Stimulated activated CD8-positive, alpha-beta memory T cell treated with anti-CD3 and anti-CD28 coated beads, Interleukin-15, amount 100 ng/mL, for 48 hours (primary cell): Measurements from ENCODE around the gene TIMM44.
A peak's percentile ranks its signal among the peaks of the same experiment; 100 is the strongest.
"Not testable (repeated sequence)": the region's sequence is repeated elsewhere in the genome, so short reads cannot be mapped to it uniquely, and the experiment has no call there.

Experiments
- DNase-seq, 2 donors: peaks; one replicate each; pipeline ENCODE4 v3.0.0-alpha.2; 2020; ENCODE audit warnings: low read depth in 2 of 2

TIMM44 gene

DNA sequence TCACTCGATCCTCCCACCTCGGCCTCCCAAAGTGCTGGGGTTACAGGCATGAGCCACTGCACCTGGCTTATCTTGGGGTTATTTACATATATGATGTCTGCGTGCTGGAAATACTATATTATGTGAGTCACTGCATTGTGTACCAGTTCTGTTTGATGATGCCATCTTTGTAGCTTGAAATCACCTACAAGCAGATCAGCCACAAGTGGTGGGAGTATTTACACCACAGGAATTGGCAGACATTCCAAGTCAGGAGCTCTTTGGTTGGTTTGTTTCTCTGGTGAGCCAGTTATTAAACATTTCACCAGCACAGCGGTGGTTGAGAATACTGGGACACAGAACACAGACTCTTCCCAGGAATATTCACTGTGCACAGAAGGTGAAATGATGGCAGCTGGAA, 4.5 kb upstream of the TIMM44 start:
- no peak for DNase-seq

DNA sequence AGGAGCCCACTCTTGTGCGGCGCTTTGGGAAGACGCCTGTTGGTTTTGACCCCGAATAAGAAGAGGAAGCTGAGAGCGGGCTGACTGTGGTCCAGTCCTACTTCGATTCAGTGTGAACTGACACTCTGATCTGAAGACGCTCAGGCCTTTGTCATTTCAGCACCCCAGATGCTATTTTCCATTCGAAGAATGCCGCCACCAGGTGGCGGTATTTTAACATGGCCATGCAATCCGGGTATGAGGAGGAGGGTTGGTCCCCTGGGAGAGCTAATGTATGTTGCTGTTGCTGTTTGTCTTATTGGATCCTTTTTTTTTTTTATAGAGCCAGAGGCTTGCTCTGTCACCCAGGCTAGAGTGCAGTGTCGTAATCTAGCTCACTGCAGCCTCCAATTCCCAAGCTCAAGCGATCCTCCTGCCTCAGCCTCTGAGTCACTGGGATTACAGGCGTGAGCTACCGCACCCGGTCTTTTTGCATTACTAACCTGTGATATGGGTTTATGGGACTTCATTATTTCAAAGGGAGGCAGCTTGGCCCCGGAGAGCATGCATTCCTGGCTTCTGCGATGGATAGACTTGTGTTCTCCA, 803 bp upstream of the TIMM44 start:
- DNase-seq, result peak; percentile 68 to 74

DNA sequence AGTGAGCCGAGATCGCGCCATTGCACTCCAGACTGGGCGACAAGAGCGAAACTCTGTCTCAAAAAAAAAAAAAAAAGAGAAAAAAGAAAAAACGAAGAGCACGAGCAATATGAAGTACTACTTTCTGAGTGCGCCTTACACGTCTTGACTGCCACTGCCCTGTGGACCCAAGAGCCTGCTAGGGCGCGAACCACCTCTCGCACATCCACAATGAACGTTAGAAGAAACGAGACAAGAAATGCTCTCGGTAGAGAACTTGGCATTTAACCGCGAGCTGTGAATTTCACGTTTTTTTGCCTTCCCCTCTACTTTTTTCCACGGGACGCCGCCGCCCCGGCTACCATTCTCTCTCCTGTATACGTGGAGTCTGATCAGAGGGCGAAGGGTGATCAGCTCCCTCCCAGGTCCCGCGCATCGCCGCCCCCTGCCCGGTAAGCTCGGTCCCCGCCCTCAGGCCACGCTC, 454 bp downstream of the TIMM44 start:
- DNase-seq, result no peak

DNA sequence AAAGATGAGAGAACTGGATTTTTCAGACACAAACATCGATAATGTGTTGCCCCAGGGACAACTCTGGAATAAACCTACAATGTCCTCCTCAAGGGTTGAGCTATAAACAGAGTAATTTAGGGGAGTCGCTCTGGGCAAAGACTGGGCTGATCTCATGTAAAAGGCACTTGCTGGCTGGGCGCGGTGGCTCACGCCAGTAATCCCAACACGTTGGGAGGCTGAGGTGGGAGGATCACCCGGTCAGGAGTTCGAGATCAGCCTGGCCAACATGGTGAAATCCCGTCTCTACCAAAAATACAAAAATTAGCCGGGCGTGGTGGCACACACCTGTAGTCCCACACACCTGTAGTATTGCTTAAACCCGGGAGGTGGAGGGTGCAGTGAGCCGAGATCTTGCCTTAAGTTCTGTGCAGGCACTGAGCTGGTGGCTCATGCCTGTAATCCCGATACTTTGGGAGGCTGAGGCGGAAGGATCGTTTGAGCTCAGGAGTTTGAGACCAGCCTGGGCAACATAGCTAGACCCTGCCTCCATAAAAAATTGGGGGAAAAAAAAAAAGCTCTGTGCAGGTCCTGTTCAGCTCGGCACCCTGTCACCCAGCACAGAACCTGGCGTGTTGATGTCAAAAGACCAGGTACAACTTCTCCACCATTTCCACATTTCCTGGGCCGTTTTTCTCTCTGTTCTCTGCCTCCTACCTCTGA, 1.4 kb downstream of the TIMM44 start:
- no peak for DNase-seq

DNA sequence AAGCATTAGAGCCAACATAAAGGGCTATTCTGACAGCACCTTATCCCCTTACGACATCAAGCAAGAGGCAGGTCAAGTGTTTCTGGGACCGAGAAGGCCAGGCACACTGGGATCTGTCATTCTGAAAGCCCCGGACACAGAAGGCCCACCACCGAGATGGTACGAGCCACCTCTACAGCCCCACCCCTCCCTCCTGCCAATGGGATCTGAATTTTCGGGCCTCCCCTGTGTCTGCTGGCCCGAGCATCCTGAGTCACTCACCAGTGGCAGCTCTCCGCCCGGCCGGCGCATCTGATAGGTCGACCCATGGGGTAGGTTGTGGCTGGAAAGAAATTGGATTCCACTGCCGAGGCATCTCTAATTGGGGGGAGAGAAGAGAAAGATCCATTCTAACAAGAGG, 2.6 kb downstream of the TIMM44 start:
- no peak for DNase-seq

DNA sequence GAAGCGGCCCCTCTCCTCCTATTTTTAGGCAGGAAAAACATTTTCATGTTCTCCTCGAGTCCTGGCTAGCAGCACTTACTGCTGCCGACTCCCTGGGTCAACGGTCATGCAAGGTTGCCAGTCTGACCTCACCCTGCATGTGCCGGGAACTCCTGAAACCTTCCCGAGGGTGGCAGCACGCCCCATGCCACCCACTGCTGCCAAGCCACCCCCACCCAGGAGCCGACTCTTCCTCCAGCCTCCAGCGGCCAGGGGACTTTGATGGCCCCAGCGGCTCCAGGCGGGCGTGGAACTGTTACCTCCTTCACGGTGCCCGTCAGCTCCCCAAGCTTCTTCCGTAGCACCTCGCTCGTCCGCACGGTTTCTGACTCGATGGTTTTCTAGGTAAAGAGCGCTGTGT, 8.7 kb downstream of the TIMM44 start:
- no peak for DNase-seq

DNA sequence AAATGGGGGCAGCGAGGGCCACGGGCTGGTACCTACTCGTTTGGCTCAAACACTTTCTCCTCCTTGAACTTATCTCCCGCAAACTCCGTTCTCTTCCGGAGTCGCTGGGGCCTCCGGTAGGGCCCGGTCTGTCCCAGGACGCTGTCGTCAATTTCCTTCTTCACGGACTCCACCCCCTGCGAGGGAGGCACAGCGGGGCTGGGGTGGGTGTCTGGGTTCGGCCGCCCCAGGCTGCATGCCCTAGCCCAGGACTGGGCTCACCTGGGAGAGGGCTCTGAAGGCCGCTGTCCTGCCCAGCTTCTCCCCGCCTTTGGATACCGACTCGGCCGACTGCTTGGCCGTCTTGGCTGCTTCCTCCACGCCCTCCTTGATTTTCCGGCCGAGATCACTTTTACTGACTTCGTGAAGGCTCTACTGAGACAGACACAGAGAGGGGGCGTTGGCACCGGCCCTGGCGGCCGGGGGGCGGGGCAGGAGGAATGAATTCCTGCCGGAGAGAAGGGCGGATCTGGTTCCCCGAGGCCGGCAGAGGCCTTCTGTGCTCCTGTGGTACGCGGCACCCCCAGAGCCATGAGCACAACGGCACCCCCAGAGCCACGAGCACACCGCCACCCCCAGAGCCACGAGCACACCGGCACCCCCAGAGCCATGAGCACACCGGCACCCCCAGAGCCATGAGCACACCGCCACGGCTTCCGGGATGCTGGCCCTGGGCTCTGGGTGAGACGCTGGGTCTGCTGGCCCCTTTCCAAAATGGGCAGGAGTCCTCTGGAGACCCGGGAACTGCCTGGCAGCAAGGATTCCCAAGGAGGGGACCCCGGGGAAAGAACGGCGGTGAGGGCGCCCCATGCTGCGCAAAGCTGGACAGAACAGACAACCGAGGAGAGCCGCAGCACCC, 9.4 kb downstream of the TIMM44 start:
- DNase-seq, result no peak

DNA sequence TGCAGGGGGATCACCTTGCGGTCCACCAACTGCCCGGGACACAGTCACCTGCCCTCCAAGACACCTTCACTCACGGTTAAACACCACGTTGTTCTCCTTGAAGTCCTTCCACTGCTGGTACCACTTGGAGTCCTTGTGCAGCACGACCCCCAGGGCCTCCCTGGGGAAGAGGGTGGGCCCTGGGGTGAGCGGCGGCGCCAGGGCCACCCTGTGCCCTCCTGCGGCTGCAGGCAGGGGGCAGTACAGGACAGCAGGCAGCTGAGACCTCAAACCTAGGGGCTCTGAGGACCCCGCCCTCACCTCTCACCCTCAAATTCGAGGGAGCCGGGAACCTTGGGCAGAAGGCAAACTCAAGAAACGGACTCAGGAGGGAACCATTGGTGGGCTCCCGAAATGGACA, 10.1 kb downstream of the TIMM44 start:
- no peak for DNase-seq

DNA sequence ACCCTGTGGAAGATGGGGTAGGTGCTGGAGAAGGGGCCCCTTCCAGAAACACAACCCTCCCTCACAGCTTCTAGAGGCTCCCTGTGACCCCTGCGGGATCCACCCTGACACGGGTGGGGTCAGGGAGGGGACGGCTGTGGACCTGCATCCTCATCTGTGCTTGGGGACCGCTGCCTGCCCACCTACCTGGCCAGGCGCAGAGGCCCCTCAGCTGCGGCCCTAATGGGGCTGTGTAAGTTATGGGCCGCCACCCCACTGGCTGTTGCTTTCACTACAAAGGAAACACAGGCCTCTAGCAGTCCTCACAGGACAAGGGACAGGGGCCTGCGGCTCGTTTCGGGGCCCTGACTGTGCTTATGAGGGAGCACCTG, 10.6 kb downstream of the TIMM44 start:
- no peak for DNase-seq

DNA sequence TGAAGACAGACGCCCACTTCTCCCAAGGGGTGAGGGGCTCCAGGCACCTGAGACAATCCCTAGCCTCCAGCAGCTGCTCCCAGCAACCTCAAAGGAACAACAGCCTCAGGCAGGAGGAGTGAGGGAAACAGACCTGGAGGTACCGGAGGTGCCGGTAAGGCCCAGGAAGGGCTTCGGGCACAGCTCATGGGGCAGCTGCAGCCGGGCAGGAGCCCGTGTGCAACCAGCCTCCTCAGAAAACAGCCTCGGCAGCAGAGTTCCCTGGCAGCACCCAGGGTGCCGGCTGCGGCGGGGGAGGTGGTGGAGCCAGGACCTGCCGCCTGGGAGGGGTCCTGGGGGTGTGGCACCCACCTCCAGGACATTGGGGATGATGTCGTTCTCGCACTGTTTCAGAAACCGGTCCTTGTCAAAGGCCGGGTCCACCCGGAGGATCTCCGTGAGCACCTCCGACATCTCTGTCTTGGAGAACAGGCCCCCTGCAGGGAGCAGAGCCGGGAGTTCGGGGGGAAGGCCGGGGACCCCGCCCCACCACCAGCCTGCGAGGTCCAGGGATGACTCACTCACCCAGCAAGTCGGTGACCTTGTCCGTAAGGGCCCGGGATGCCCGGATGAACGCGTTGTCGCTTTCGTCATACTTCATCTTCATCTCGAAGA, 11.1 kb downstream of the TIMM44 start:
- no peak for DNase-seq

DNA sequence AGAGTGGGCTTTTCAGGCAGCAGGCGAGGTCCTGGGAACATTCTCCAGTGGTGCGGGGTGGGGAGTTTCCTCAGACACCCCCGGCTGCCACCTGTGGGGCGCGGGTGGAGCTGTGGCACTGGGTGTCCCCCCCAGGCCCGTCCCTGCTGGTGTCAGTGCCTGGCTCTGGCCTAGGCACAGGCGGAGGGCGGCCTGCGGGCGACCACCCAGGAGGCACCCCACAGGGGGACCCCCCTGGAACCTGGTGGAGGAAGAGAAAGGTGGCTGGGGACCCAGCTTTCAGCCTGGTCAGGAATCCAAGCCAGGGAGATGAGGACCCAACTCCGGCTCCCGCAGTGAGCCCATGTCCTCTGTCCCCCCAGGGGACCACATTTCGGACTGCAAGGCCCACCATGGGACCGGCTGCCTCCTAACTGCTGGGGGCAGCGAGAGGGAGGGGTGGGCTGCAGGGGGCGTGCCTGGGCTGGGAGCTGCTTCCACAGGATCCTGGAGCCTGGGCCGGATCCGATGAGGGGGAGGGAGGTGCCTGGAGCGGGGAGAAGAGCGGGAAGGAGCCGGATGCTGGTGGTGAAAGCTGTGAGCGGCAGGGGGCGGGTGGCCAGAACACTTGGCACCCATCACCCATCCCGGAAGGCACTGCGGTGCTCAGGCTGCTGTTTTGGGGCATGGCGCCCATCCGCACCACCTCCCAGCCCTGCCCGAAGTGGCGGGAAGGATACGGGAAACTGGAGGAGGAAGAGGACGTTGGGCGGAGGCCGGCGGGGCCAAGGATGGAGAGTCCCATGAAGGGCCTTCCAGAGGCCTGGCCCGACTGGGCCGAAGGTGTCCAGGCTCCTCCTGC, 12.0 kb downstream of the TIMM44 start:
- no peak for DNase-seq

DNA sequence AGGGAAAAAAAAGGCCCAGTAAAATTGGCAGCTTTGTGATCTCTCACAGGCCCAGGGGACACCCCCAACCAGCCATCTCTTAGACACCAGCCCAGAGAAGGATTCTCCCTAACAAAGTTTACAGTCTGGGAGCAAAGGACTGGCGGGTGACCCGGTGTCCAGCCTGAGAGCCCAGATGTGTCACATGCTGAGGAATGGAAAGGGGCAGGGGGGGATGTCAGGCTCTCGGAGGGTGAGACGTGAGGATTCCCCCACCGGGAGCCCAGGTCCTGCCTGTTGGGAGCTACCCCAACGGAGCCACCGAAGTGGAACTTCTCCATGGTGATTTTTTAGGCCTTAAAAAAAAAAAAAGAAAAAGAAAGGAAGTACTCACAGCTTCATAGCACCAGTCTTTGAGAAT, 12.7 kb downstream of the TIMM44 start:
- DNase-seq, result no peak

DNA sequence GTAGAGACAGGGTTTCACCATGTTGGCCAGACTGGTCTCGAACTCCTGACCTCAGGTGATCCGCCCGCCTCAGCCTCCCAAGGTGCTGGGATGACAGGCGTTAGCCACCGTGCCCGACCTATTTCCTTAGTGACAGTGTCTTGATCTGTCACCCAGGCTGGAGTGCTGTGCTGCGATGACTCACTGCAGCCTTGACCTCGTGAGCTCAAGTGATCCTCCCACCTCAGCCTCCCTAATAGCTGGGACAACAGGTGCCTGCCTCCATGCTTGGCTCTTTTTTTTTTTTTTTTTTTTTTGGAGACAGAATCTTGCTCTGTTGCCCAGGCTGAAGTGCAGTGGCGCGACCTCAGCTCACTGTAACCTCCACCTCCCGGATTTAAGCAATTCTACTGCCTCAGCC, 13.4 kb downstream of the TIMM44 start:
- not testable (repeated sequence) for DNase-seq

DNA sequence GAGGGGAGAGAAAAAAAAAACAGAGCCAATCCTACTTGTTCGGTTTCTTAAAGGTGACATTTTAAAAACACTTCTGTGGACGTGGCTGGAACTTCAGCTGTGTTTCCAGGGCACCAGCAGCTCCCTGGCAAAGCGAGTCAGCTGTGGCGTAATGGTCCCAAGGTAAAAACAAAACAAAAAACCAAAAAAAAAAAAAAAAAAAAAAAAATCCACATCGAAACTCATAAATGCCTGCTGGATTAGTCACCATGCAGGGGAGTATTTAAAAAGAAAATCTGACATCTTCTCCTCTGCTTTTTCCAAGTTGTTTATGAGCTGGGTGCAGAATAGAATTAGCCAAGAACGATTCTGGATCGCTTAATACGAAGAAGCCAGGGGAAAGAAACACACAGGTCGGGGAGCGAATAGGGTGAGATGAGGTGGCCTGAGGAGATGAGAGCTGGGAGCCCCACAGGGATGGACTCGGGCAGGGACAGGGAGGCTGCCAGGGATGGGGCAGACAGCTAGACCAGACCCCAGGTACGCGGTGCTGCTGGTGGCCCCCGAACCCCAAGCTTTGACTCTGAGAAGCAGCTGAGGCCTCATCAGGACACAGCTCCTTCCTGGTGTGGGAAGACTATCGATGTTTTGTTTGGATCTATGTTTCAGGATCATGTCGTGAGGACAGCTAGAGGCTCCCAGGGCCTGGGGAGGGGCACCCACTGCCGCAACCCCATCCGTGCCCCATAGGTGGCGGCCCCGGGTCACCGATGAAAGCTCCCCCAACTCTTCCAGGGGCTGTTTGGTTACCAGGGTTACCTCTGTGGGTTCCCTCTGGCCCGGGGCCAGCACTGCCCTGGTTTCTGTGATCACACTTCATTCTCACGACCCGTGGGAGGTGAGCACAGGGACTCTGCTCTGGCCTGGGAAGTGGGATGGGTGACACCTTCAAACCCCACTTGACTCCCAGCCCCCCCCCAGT, 14.4 kb downstream of the TIMM44 start:
- peak; percentile 62 to 67 for DNase-seq

DNA sequence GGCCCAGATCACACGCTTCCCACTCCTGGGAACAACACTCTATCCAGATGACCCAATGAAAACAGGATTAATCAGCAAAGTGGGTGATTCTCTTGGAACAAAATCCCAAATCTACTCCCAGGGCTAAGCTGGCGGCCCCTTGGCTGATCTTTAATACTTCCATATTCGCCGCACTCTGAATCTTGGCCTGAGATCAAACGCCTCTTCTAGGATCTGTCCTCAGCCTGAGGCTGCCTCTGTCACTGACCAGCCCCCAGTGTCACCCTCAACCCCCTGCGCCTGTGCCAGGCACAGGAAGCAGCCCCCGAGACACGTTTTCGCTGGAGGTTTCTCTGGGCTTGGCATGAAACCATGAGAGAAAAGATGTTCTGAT, 15.1 kb downstream of the TIMM44 start:
- DNase-seq, result no peak

DNA sequence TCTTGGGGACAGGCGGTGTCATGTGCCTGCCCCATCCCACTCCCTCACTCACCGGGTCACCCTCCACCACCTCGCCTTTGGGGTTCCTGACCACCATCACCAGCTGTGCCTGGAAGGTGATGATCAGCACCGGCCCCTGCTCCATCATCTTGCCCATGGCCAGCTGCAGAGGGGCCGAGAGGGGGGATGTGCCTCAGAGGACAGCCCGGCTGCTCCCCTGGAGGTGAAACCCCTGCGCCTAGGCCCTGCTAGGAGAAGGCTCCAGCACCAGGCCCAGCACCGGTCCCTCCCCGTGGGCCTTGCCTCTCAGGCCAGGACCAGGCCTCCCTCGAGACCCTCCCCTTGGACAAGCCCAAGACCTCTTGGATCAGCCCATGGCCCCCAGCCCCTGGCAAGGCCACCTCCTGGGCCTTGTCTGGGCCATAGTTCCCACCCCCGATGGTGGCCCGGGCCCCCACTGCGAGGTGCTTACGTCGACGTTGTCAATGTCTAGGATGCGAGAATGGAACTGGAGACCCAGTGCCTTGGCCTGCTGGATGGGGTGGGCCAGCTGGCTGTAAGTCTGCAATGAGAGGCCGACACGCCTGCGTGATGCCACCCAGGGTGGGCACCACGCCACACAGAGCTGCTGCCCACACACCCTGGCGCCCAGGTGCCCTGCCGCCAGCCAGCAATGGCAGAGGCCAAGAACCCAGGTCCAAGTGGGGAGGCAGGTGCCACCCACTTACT, 15.7 kb downstream of the TIMM44 start:
- DNase-seq, result no peak

DNA sequence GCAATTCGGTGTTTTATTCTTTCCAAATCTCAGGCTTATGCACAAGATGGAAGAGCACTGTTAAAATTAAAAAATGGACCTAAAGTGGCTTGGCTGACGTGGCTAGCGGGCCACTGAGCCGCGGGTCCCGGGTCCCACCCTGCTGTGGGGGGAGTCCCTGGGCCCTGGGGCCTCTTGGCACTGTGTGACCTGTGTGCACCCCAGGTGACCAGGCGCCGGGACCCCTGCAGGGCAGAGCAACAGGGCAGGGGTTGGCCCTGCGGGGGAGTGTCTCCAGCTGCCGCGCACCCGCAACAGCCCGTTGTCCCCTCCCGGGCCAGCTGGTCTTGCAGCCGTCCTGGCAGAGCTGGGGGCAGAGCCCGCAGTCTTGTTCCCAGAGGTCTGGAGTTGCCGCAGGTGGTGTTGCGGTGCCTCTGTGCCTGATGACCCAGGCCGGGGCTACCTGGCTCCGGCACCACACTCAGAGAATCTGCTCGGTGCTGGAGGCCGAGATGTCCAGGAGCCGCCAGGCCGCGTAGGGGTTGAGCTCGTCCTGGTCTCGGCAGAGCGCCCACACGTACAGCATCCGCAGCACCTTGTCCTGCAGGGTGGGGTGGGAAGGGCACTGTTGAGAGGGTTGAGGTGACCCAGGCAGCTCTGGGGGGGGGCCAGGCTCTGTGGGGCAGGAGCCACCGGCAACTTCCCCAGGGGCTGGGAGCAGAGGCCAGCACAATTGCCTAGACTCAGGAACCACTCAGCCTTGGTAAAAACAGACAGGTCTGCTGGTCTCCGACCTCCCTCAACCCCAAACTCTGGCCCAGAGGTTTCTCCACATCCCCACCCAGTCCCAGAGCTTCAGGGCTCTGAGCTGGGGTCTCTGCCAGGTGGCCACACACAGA, 16.5 kb downstream of the TIMM44 start:
- no peak for DNase-seq

DNA sequence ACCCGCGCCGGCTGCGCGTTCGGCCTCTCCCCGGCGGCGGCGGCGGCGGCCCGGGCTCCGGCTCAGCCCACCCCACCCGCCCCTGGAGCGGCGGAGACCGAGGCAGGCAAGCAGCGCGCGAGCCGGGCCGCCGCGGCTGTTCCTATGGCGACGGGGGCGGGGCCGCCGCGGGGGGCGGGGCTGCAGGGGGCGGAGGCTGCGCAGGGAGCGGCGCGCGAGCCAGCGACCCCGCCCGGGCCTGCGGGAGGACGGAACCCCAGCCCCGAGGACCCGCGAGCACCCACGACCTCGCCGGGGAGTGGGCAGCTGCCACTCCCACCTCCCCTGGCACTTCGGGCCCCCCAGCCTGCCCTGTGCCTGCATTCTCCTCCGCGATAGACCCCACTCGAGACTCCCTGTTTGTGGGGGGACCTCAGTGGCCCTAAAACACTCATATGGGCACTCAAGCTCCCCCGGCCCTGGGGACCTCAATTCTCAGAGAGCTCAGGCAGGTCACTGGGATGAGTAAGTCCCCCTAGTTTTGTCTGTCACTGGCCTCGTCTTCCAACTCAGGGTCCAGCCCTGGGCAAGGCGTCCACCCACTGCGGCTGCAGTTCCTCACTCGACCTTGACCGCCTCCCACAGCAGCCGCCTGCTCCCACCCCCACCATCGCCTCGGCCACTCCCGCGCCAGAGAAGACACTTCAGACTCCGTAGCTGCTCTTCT, 17.3 kb downstream of the TIMM44 start, which contains the start of gene CTXN1:
CTXN1 (minus strand) TSS at position 115 of the 706 bp plus-strand sequence. CDS start 597 bp downstream, outside the sequence.
- peak; percentile 67 for DNase-seq
